ENCODE results near the gene NXN. TPM values are rescaled to one million over a fixed set of nuclear protein-coding genes. Genes with fewer than 3 reads are reported as not detected.
"Not testable (repeated sequence)": the region's sequence is repeated elsewhere in the genome, so short reads cannot be mapped to it uniquely, and the experiment has no call there.

The NXN gene
- total RNA-seq, 1 experiment from 2014 or later, result not detected

- Histone ChIP-seq H3K9me3 (ENCODE audit: low read length) (no peaks in the 10 kb centered on the region), H3K9me2 (replicated peaks; ENCODE audit: insufficient read depth, low read length) (no peaks in the 10 kb centered on the region), H3K4me3 (ENCODE audit: low read length) (no peak overlapping the region), H3K36me3 (ENCODE audit: insufficient read depth, low read length) (no peaks in the 10 kb centered on the region), H4K20me1 (ENCODE audit: insufficient read depth, low read depth, low read length) (no peaks in the 10 kb centered on the region), H2AFZ (ENCODE audit: low read length) (no peak overlapping the region), H3K79me2 (ENCODE audit: low read length) (no peaks in the 10 kb centered on the region), H3K27me3 (ENCODE audit: low read length) (no peaks in the 10 kb centered on the region), H3K9ac (ENCODE audit: low read length) (no peak overlapping the region), H3K27ac (ENCODE audit: low read length) (no peak overlapping the region), H3K4me1 (ENCODE audit: low read length) (no peaks in the 10 kb centered on the region), H3K4me2 (ENCODE audit: low read depth, low read length, poor library complexity, severe bottlenecking) (no peak overlapping the region)
- DNase-seq, result no peak
Measured at GRCh38 chr17:861364-861763, 118.2 kb downstream of the NXN start.

GRCh38 chr17:860805-861204, 118.8 kb downstream of the NXN start:
- Histone ChIP-seq H4K20me1 (ENCODE audit: insufficient read depth, low read depth, low read length) (no peaks in the 10 kb centered on the region), H3K4me3 (ENCODE audit: low read length) (no peak overlapping the region), H3K4me1 (ENCODE audit: low read length) (no peaks in the 10 kb centered on the region), H3K79me2 (ENCODE audit: low read length) (no peaks in the 10 kb centered on the region), H3K27ac (ENCODE audit: low read length) (no peak overlapping the region), H3K9me2 (replicated peaks; ENCODE audit: insufficient read depth, low read length) (no peaks in the 10 kb centered on the region), H3K4me2 (ENCODE audit: low read depth, low read length, poor library complexity, severe bottlenecking) (no peak overlapping the region), H3K9me3 (ENCODE audit: low read length) (no peaks in the 10 kb centered on the region), H3K9ac (ENCODE audit: low read length) (no peak overlapping the region), H3K27me3 (ENCODE audit: low read length) (no peaks in the 10 kb centered on the region), H2AFZ (ENCODE audit: low read length) (no peak overlapping the region), H3K36me3 (ENCODE audit: insufficient read depth, low read length) (no peaks in the 10 kb centered on the region)
- DNase-seq, result no peak

GRCh38 chr17:859824-860195, 119.8 kb downstream of the NXN start:
- H3K9ac ChIP-seq (ENCODE audit: low read length), result no peak overlapping the region
- H3K36me3 ChIP-seq (ENCODE audit: insufficient read depth, low read length), result no peaks in the 10 kb centered on the region
- H3K9me3 ChIP-seq (ENCODE audit: low read length), result no peaks in the 10 kb centered on the region
- no peak overlapping the region for H3K4me3 ChIP-seq (ENCODE audit: low read length)
- H3K9me2 ChIP-seq (replicated peaks; ENCODE audit: insufficient read depth, low read length), result no peaks in the 10 kb centered on the region
- no peak for DNase-seq
- no peaks in the 10 kb centered on the region for H4K20me1 ChIP-seq (ENCODE audit: insufficient read depth, low read depth, low read length)
- no peaks in the 10 kb centered on the region for H3K4me1 ChIP-seq (ENCODE audit: low read length)
- H3K4me2 ChIP-seq (ENCODE audit: low read depth, low read length, poor library complexity, severe bottlenecking), result no peak overlapping the region
- no peaks in the 10 kb centered on the region for H3K79me2 ChIP-seq (ENCODE audit: low read length)
- H3K27ac ChIP-seq (ENCODE audit: low read length), result no peak overlapping the region
- no peak overlapping the region for H2AFZ ChIP-seq (ENCODE audit: low read length)
- H3K27me3 ChIP-seq (ENCODE audit: low read length), result no peaks in the 10 kb centered on the region

GRCh38 chr17:859061-859823, 120.3 kb downstream of the NXN start:
- no peaks in the 10 kb centered on the region for H3K36me3 ChIP-seq (ENCODE audit: insufficient read depth, low read length)
- no peak overlapping the region for H3K4me2 ChIP-seq (ENCODE audit: low read depth, low read length, poor library complexity, severe bottlenecking)
- no peaks in the 10 kb centered on the region for H3K27me3 ChIP-seq (ENCODE audit: low read length)
- no peak overlapping the region for H2AFZ ChIP-seq (ENCODE audit: low read length)
- H3K9me2 ChIP-seq (replicated peaks; ENCODE audit: insufficient read depth, low read length), result no peaks in the 10 kb centered on the region
- H3K9ac ChIP-seq (ENCODE audit: low read length), result no peak overlapping the region
- H3K9me3 ChIP-seq (ENCODE audit: low read length), result no peaks in the 10 kb centered on the region
- H3K27ac ChIP-seq (ENCODE audit: low read length), result no peak overlapping the region
- H3K79me2 ChIP-seq (ENCODE audit: low read length), result no peaks in the 10 kb centered on the region
- no peaks in the 10 kb centered on the region for H3K4me1 ChIP-seq (ENCODE audit: low read length)
- DNase-seq, result no peak
- no peaks in the 10 kb centered on the region for H4K20me1 ChIP-seq (ENCODE audit: insufficient read depth, low read depth, low read length)
- no peak overlapping the region for H3K4me3 ChIP-seq (ENCODE audit: low read length)

- no peaks in the 10 kb centered on the region for H3K36me3 ChIP-seq (ENCODE audit: insufficient read depth, low read length)
- no peaks in the 10 kb centered on the region for H3K9me2 ChIP-seq (replicated peaks; ENCODE audit: insufficient read depth, low read length)
- no peak for DNase-seq
- no peak overlapping the region for H3K4me3 ChIP-seq (ENCODE audit: low read length)
- H3K4me1 ChIP-seq (ENCODE audit: low read length), result no peaks in the 10 kb centered on the region
- H3K27me3 ChIP-seq (ENCODE audit: low read length), result no peaks in the 10 kb centered on the region
- H3K9me3 ChIP-seq (ENCODE audit: low read length), result no peaks in the 10 kb centered on the region
- H3K79me2 ChIP-seq (ENCODE audit: low read length), result no peaks in the 10 kb centered on the region
- no peaks in the 10 kb centered on the region for H4K20me1 ChIP-seq (ENCODE audit: insufficient read depth, low read depth, low read length)
- no peak overlapping the region for H2AFZ ChIP-seq (ENCODE audit: low read length)
- H3K9ac ChIP-seq (ENCODE audit: low read length), result no peak overlapping the region
- no peak overlapping the region for H3K27ac ChIP-seq (ENCODE audit: low read length)
- H3K4me2 ChIP-seq (ENCODE audit: low read depth, low read length, poor library complexity, severe bottlenecking), result no peak overlapping the region
Measured at GRCh38 chr17:856149-856548, 123.4 kb downstream of the NXN start.

- Histone ChIP-seq H3K27me3 (ENCODE audit: low read length) (no peaks in the 10 kb centered on the region), H3K27ac (ENCODE audit: low read length) (no peak overlapping the region), H3K4me1 (ENCODE audit: low read length) (no peaks in the 10 kb centered on the region), H3K9ac (ENCODE audit: low read length) (no peak overlapping the region), H3K4me3 (ENCODE audit: low read length) (no peak overlapping the region), H3K4me2 (ENCODE audit: low read depth, low read length, poor library complexity, severe bottlenecking) (no peak overlapping the region), H3K9me2 (replicated peaks; ENCODE audit: insufficient read depth, low read length) (no peaks in the 10 kb centered on the region), H3K36me3 (ENCODE audit: insufficient read depth, low read length) (no peaks in the 10 kb centered on the region), H4K20me1 (ENCODE audit: insufficient read depth, low read depth, low read length) (no peaks in the 10 kb centered on the region), H3K9me3 (ENCODE audit: low read length) (no peaks in the 10 kb centered on the region), H2AFZ (ENCODE audit: low read length) (no peak overlapping the region), H3K79me2 (ENCODE audit: low read length) (no peaks in the 10 kb centered on the region)
- DNase-seq, result no peak
Measured at GRCh38 chr17:855569-855968, 124.0 kb downstream of the NXN start.

GRCh38 chr17:852850-853249, 126.7 kb downstream of the NXN start:
- H3K4me1 ChIP-seq (ENCODE audit: low read length); H3K4me2 ChIP-seq (ENCODE audit: low read depth, low read length, poor library complexity, severe bottlenecking); H2AFZ ChIP-seq (ENCODE audit: low read length); H3K36me3 ChIP-seq (ENCODE audit: insufficient read depth, low read length); H3K9me2 ChIP-seq (replicated peaks; ENCODE audit: insufficient read depth, low read length); H3K27ac ChIP-seq (ENCODE audit: low read length); H4K20me1 ChIP-seq (ENCODE audit: insufficient read depth, low read depth, low read length); H3K9ac ChIP-seq (ENCODE audit: low read length); H3K79me2 ChIP-seq (ENCODE audit: low read length); H3K27me3 ChIP-seq (ENCODE audit: low read length); H3K9me3 ChIP-seq (ENCODE audit: low read length); DNase-seq; H3K4me3 ChIP-seq (ENCODE audit: low read length): not testable (repeated sequence)

GRCh38 chr17:852349-852748, 127.2 kb downstream of the NXN start:
- H3K9me2 ChIP-seq (replicated peaks; ENCODE audit: insufficient read depth, low read length), result no peaks in the 10 kb centered on the region
- no peak overlapping the region for H3K4me3 ChIP-seq (ENCODE audit: low read length)
- no peaks in the 10 kb centered on the region for H3K79me2 ChIP-seq (ENCODE audit: low read length)

More at GRCh38 chr17:852349-852748, 127.2 kb downstream of the NXN start:
- Histone ChIP-seq H3K36me3 (ENCODE audit: insufficient read depth, low read length) (no peaks in the 10 kb centered on the region), H3K4me1 (ENCODE audit: low read length) (no peaks in the 10 kb centered on the region), H3K27me3 (ENCODE audit: low read length) (no peaks in the 10 kb centered on the region), H3K27ac (ENCODE audit: low read length) (no peak overlapping the region), H2AFZ (ENCODE audit: low read length) (no peak overlapping the region), H3K9ac (ENCODE audit: low read length) (no peak overlapping the region), H3K9me3 (ENCODE audit: low read length) (no peaks in the 10 kb centered on the region), H3K4me2 (ENCODE audit: low read depth, low read length, poor library complexity, severe bottlenecking) (no peak overlapping the region), H4K20me1 (ENCODE audit: insufficient read depth, low read depth, low read length) (no peaks in the 10 kb centered on the region)
- DNase-seq, result no peak
